NCI-H1417 (cell line): ENCODE measurements around the gene KLF13.

Source experiments
- DNase-seq, 3 experiments: peaks; one replicate each; lab custom pipeline; 2025; lab: John Stamatoyannopoulos, UW

KLF13 gene

DNA sequence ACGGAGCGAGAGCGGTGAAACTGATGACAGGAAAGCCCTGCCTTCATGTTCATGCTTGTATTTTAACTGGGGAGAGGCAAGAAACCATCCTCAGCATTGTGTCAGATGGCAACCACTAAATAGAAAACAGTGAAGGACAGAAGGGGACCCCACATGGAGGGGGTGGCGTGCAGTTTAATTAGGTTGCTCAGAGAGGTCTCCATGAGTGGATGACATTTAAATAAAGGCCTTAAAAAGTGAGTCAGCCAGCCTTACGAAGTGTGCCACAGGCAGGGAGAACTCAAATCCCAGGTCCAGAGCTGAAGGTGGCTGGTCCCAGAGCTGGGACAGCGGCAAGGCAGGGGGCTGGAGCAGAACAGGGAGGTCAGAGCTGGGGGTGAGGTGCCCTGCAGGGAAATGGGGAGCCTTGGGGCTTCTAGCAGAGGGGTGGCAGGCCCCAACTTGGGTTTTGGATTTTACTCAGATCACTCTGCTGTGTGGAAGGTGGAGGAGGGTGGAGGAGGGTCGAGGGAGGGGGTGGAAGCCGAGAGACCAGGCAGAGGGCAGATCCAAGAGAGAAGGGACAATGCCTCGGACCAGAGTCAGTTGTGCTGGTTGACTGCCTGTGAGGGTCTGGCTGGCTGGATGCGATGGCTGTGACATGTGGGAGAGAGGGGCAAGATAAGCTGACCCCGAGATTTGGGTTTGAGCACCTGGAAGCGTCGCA is 73.7 kb downstream of the KLF13 start:
- DNase-seq, result no peak

DNA sequence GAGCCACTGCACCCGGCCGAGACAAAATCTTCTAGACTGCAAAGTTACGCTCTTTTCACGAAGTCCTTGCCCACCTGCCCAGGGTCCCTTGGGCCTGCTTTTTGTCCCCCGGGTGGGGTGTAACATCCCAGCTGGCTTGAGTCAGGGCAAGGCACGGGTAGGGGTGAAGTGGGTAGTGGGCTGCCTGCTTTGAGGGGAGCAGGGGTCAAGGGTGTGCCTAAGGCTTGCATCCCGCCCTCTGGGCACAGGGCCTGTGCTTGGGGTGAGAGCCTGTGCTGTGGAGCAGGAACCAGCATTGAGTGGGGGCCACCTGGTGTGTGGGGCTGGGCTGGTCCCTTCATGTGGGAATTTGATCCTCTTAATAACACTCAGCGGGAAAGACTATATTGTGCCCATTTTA is 74.6 kb downstream of the KLF13 start:
- DNase-seq, result no peak

DNA sequence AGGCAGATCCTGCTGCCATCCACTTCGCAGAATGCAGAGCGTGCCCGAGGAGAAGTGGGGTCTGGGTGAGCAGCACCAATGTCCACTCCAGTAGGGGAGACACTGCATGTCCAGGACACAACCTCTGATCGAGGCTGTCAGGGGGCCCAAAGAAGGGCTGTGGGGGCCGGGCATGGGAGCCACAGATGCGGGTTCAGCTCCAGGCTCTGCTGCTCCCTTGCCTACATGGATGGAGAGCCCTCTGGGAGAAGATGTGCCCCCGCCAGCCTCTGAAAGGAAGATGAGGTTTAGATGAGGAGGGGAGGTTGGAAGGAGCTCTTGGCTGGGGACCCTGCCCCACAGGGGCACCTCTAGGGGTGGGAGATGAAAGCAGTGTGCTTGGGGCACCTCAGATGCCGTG is 75.4 kb downstream of the KLF13 start:
- DNase-seq, result no peak

DNA sequence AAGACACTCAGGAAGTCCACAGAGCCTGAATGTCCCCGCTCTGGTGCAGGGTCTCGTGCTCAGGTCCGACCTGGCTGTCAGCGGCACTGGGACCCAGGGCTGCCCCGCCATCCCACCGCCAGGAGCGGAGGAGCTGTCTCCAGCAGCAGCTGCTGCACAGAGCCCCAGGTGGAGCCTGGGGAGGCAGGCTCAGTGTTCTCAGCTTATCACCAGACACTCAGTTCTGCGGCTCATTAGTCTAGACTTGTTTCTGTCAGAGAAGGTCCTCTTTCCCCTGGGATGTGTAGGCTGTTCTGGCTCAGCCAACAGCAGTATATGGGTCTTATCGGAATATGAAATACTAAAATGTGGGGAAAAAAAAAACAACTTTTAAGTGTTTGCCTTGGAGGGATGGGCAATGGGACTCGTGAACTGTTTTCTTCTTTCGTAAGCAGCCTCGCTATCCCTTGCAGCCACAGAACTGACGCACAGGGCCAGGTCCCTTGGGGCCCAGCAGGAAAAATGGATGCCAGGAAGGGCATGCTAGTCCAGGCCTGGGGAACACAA is 75.9 kb downstream of the KLF13 start:
- peak in 1 of 3 experiments; percentile 18 for DNase-seq

DNA sequence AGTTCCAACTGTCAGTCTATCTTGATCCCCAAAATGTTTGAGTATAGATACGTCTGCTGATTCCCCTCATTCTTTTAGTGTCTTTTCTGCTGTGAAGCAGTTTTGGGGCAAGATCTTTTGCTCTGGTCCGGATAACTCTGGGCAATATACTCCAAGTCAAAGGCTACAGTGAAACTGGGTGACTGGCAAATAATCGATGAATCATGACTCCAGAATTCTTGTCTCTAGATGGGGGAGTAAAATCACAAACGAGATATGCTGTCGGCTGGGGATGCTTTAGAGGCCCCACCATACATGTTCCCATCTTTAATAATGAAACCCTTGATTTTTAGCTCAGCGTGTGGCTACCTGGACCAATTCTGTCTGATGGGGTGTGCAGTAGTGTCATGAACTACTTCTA is 76.5 kb downstream of the KLF13 start:
- DNase-seq, result no peak

DNA sequence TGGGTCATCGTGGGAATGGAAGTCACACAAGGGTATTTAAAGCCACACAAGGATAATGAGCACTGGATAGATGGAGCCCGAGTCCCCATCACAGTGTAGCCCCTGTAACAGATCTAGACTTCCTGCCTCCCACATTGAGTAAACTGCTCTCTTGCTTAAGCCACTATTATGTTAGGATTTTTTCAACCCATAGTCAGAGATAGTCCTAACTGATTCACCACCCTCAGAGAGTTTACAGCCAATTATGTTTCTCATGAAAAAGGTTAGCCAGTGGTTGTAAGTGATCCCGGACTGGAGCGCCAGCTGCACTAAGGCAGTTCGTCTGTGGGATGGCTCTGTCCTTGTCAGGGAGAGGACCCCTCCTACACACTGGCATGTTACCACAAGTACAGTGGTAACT is 77.0 kb downstream of the KLF13 start:
- no peak for DNase-seq

DNA sequence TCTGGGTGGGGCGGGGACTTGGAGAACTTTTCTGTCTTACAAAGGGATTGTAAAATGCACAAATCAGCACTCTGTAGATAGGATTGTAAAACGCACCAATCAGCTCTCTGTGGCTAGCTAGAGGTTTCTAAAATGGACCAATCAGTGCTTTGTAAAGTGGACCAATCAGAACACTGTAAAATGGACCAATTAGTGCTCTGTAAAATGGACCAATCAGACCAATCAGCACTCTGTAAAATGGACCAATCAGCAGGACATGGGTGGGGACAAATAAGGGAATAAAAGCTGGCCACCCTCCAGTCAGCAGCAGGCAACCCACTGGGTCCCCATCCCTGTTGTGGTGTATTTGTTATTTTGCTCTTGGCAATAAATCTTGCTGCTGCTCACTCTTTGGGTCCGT is 77.7 kb downstream of the KLF13 start:
- no peak for DNase-seq

DNA sequence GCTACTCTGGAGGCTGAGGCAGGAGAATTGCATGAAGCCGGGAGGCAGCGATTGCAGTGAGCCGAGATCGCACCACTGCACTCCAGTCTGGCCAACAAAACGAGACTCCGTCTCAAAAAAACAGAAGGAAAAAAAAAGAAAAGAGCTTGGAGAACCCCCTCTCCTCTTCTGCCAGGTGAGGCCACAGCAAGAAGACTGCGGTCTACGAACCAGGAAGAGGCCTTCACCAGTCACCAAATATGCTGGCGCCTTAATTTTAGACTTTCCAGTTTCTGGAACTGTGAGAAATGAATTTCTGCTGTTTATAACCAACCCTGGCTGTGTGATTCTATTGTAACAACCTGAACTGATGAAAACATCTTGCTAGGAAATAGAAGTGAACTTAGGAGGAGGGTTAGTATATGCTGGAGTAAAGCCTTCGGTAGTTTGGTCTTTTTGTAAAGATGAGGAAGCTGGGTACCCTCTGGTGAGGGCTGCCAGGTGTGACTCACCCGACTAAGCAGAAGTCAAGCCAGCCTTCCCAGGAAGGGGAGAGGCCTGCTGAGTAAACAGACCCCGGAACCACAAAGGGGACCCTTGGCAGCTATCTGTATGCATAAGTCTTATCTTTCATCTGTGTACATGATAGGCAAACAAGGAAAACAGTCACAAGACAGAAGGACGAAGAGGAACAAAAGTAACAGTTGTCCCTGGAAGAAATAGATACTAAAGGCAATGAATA is 78.7 kb downstream of the KLF13 start:
- DNase-seq, result no peak

DNA sequence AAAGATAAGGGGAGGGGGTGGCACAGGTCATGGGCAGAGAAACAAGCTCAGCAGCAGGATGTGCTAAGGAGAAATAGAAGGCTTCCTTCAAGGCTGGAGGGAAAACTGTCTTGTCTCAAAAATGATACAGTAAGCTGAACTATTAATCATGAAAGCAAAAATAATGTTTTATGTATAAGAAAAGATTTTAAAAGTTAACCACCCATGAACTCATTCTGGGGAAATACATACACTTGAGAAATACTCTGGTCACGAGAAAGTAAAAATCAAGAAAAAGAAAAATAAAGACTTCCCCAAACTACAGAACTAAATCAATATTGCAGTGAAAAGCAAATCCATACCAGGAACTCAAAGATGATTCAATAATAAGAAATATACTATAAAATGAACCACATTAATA is 80.7 kb downstream of the KLF13 start:
- no peak for DNase-seq

DNA sequence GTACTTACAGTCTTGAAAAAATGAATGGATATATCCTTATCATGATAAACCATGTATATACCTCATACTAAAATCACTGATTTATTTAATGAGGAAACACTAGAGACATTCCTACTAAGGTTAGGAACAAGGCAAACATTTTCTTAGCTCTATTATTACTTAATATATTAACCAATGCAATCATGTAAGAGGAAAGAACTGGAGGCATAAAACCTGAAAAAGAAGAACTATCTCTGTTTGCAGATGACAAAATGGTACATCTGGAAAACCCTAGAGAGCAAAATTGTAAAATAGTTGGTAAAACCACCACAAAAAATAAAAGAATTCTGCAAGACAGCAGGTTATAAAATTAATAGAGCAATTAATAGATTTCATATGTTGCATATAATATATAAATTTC is 81.2 kb downstream of the KLF13 start:
- DNase-seq, result no peak

DNA sequence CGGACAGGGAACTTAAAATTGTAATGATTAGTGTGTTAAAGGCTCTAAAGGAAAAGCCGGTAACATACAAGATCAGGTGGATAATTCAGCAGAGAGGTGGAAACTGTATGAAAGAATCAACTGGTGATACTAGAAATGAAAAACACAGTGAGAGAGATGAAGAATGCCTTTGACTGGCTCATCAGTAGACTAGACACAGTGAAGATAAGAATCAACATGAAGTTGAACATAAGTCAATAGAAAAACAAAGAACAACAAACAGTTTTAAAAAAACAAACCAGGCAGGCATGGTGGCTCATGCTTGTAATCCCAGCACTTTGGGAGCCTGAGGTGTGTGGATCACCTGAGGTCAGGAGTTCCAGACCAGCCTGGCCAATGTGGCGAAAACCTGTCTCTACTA is 82.1 kb downstream of the KLF13 start:
- no peak for DNase-seq

DNA sequence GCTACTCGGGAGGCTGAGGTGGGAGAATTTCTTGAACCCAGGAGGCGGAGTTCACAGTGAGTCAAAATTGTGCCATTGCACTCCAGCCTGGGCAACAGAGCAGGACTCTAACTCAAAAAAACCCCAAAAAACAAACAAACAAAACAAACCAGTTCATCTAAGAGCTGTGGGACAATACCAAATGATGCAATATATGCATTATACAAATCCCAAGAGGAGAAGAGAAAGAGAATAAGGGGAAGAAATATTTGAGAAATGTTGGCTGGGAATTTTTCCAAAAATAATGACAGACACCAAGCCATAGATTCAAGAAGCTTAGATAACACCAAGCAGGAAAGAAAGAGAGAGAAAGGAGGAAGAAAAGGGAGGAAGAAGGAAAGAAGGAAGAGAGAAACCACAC is 82.5 kb downstream of the KLF13 start:
- DNase-seq, result no peak

DNA sequence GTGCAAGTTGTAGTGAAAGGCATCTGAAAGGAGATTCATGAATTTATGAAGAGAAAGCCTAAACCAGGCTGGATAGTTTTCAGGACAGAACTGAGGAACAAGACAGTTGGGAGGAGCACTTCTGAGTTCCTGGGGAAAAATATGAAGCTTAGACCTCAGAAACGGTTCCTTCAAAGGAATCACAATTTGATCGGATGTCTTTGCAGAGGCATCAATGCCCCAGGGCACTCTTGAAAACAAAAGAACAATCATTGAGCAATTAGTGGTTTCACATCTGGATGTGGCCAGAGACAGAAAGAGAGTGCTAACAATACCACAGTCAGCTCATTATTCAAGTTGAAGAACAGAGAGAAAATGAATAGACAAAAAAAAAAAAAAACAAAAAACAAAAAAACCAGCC is 86.2 kb downstream of the KLF13 start:
- DNase-seq, result no peak

DNA sequence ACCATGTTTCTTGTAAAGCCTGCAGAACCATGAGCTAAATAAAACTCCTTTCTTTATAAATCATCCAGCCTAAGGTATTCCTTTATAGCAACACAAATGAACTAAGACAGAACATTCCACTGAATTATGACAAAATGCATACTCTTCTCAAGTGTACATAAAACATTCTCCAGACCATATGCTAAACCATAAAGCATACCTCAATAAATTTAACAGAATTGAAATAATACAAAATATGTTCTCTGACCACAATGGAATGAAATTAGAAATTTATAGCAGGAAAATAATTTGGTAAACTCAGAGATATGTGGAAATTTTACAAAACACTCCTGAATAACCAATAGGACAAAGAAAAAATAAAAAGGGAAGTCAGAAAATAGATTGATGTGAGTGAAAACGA is 88.6 kb downstream of the KLF13 start:
- no peak for DNase-seq

DNA sequence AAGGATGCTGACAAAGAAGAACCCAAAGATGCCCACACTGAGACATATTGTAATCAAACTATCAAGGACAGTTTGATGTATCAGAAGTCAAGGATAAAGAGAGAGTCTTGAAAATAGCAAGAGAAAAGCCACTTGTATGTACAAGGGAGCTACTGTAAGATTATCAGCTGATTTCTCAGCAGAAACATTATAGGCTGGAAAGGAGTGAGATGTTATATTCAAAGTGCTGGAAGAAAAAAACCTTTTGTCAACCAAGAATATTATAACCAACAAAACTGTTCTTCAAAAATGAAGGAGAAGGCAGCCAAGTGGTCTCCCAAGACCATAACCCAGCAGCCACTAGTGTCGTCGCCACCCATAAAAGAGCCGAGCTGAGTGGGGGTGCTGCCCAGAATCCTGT is 93.2 kb downstream of the KLF13 start:
- DNase-seq, result no peak

DNA sequence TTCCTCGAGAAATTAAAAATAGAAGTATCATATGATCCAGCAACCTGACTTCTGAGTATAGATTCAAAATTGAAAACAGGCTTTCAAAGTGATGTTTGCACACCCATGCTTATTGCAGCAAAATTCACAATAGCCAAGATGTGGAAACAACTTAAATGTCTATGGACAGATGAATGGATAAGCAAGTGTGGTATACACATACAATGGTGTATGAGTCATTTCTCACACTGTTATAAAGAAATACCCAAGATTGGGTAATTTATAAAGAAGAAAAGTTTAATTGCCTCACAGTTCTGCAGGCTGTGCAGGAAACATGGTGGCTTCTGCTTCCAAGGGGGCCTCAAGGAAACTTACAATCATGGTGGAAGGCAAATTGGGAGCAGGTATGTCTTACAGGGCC is 100.8 kb downstream of the KLF13 start:
- no peak for DNase-seq
